ENCODE data around the gene ATAT1. TPM values are rescaled to one million over a fixed set of nuclear protein-coding genes. Genes with fewer than 3 reads are reported as not detected.

The ATAT1 gene
- total RNA-seq, 1 donor from 2014 or later, result 51.0 TPM

DNA sequence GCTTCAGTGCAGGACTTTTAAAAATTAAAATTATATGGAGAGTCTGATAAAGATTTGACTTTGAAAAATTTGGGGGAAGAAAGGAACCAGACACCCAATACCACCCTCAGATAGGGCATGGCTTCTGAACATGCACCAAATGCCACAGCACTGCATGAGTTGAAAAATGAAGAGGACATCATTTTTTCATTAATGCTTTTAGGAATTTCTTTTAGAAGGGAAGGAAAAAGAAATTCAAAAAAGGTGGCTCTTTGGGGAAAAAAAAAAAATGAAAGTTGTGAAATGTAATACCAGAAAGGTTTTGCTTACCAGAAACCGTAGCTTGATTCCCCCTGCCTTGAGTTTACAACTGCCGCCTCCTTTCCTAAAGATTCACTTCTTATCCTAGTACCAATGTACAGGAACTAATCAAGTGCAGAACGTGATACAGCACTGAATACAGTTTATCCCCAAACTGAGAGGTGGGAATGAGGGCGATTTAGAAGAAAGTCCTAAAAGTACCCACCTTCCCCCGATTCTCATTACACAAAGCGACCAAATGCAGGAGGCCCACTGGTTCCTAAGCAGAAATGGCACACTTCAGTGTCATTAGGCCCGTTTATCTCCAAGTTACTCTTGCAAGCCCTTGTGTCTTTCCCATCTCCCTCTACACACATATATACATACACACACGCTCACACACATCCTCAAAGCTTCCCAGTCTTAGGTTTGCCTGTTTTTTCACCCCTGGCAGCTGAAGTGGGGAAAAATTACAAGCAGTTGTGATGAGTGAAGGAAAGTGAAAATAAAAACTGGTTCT is 12.4 kb upstream of the ATAT1 start:
- H3K27ac Mint-ChIP-seq, result peak overlapping the region; percentile 100
- H3K36me3 Mint-ChIP-seq, result peaks cover 19% of the 10 kb centered on the region
- H3K27me3 Mint-ChIP-seq (ENCODE audit: low read depth), result no peaks in the 10 kb centered on the region
- peaks cover 65% of the 10 kb centered on the region for H3K4me1 Mint-ChIP-seq
- H3K9me3 Mint-ChIP-seq, result no peaks in the 10 kb centered on the region
- TF ChIP-seq, protein P1, sequence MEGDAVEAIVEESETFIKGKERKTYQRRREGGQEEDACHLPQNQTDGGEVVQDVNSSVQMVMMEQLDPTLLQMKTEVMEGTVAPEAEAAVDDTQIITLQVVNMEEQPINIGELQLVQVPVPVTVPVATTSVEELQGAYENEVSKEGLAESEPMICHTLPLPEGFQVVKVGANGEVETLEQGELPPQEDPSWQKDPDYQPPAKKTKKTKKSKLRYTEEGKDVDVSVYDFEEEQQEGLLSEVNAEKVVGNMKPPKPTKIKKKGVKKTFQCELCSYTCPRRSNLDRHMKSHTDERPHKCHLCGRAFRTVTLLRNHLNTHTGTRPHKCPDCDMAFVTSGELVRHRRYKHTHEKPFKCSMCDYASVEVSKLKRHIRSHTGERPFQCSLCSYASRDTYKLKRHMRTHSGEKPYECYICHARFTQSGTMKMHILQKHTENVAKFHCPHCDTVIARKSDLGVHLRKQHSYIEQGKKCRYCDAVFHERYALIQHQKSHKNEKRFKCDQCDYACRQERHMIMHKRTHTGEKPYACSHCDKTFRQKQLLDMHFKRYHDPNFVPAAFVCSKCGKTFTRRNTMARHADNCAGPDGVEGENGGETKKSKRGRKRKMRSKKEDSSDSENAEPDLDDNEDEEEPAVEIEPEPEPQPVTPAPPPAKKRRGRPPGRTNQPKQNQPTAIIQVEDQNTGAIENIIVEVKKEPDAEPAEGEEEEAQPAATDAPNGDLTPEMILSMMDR (IDR thresholded peaks at IDR 0.05; ENCODE audit: unreplicated experiment), result no peak
- H3K4me3 Mint-ChIP-seq, result peak overlapping the region; percentile 93
- DNase-seq (ENCODE audit: low spot score in 2 of 2, unreplicated experiment in 2 of 2), result no peak

DNA sequence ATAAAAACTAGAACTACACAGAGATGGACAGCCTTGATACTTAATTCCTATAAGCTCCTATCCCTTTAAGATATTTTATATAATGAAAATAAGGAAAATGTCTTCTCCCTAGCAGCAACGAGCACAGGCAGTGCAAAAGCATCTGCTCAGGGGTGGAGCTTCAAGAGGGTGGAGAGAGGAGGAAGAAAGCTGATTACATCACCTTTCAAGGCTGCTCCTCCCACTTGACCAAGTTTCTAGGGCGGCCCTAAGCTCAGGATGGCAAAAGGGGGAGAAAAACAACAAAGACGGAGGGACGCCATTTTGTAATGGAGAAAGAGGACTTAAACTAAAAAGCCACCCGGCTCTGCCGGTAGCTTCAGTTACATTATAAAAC is 11.8 kb upstream of the ATAT1 start:
- peak overlapping the region; percentile 93 for H3K4me3 Mint-ChIP-seq
- TF ChIP-seq, protein P1 (IDR thresholded peaks at IDR 0.05; ENCODE audit: unreplicated experiment), result no peak
- H3K4me1 Mint-ChIP-seq, result peaks cover 66% of the 10 kb centered on the region
- H3K27ac Mint-ChIP-seq, result peak overlapping the region; percentile 100
- no peaks in the 10 kb centered on the region for H3K27me3 Mint-ChIP-seq (ENCODE audit: low read depth)
- peak; percentile 64 to 69 for DNase-seq (ENCODE audit: low spot score in 2 of 2, unreplicated experiment in 2 of 2)
- peaks cover 19% of the 10 kb centered on the region for H3K36me3 Mint-ChIP-seq
- no peaks in the 10 kb centered on the region for H3K9me3 Mint-ChIP-seq

- no peaks in the 10 kb centered on the region for H3K9me3 Mint-ChIP-seq
- H3K4me1 Mint-ChIP-seq, result peaks cover 64% of the 10 kb centered on the region
- DNase-seq (ENCODE audit: low spot score in 2 of 2, unreplicated experiment in 2 of 2), result peak in 1 of 2 experiments; percentile 61
- H3K27me3 Mint-ChIP-seq (ENCODE audit: low read depth), result no peaks in the 10 kb centered on the region
- TF ChIP-seq, protein P1 (IDR thresholded peaks at IDR 0.05; ENCODE audit: unreplicated experiment), result no peak
- H3K36me3 Mint-ChIP-seq, result peaks cover 19% of the 10 kb centered on the region
- H3K4me3 Mint-ChIP-seq, result peak overlapping the region; percentile 93
- H3K27ac Mint-ChIP-seq, result peak overlapping the region; percentile 100
Measured at GRCh38 chr6:30615219-30615957, 11.3 kb upstream of the ATAT1 start.

DNA sequence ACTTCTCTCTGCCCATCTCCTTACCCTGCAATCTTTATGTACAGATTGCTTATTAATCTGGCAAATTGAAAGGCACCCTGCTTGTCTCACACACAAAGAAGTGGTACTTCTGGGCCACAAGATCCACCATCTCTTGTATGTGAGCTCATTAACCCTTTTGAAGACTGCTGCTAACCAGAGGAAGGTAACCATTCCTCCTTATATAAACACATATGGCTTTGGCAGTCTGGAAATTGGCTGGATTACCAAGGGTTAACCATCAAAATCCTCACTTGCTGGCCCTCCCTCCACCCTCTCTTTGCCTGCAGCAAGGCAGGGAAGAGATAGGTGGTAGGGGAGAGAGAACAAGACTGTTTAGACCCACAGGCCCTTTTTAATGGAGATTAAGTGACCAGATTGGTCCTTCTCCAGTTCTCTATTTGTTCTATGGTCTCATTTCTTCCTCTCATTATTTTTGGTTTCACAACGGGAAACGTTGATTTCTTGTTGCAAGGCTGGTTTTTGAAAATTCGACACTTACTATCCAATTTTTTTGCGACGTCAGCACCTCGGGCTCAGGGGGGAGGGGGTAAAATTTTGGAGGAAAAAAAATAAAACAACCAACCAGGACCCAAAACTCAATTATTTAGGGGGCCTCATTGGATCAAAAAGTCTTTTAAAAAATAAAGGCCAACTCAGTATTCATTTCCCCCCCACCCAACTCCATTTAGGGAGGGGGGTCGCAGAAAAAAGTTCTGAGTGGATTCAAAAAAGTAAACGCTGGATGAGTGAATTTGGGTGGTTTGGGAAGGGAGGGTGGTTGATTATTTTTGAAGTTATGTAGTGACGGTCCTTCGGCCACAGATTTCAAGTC is 10.5 kb upstream of the ATAT1 start:
- Mint-ChIP-seq H3K9me3 (no peaks in the 10 kb centered on the region), H3K27me3 (ENCODE audit: low read depth) (no peaks in the 10 kb centered on the region), H3K4me1 (peaks cover 58% of the 10 kb centered on the region), H3K27ac (peak overlapping the region; percentile 100), H3K36me3 (peaks cover 19% of the 10 kb centered on the region), H3K4me3 (peak overlapping the region; percentile 93)
- TF ChIP-seq, protein P1 (IDR thresholded peaks at IDR 0.05; ENCODE audit: unreplicated experiment), result no peak
- DNase-seq (ENCODE audit: low spot score in 2 of 2, unreplicated experiment in 2 of 2), result no peak

GRCh38 chr6:30616811-30617564 is 9.7 kb upstream of the ATAT1 start, which contains the start of gene PPP1R10:
Gene PPP1R10, minus strand, starts transcription at chr6:30617243. Its CDS starts 7,299 bp downstream, at chr6:30609944.
- peaks cover 19% of the 10 kb centered on the region for H3K36me3 Mint-ChIP-seq
- no peaks in the 10 kb centered on the region for H3K27me3 Mint-ChIP-seq (ENCODE audit: low read depth)
- peak within 1 kb of the TSS; percentile 93 for H3K4me3 Mint-ChIP-seq
- H3K4me1 Mint-ChIP-seq, result peaks cover 50% of the 10 kb centered on the region
- TF ChIP-seq, protein P1 (IDR thresholded peaks at IDR 0.05; ENCODE audit: unreplicated experiment), result no peak
- peak; percentile 96 to 99 for DNase-seq (ENCODE audit: low spot score in 2 of 2, unreplicated experiment in 2 of 2)
- peak within 1 kb of the TSS; percentile 100 for H3K27ac Mint-ChIP-seq
- H3K9me3 Mint-ChIP-seq, result no peaks in the 10 kb centered on the region

All from mesothelial cell of epicardium (in vitro differentiated cells).